ENCODE data around the gene ICAM2. TPM values are rescaled to one million over a fixed set of nuclear protein-coding genes. Genes with fewer than 3 reads are reported as not detected.

Gene ICAM2
- polyA plus RNA-seq, 1 of the 3 experiments (the other 2 are of a cell fraction) = 0.08 TPM

GRCh38 chr17:64040206-64040605 lies 19.8 kb upstream of the ICAM2 start:
- Histone ChIP-seq H3K27ac (ENCODE audit: low read depth in 2 of 2, low read length in 1 of 2) (no peak overlapping the region), H3K79me2 (ENCODE audit: insufficient read depth) (no peaks in the 10 kb centered on the region), H3K4me3 (ENCODE audit: low read depth in 2 of 2, low read length in 1 of 2) (no peak overlapping the region), H3K9me2 (no peaks in the 10 kb centered on the region), H3K4me2 (no peak overlapping the region), H3K9me3 (no peaks in the 10 kb centered on the region), H3K4me1 (ENCODE audit: control insufficient read depth in 1 of 2, insufficient read depth in 2 of 2, low read depth in 1 of 2, low read length in 1 of 2) (no peaks in the 10 kb centered on the region), H3F3A (replicated peaks; ENCODE audit: insufficient read depth) (no peaks in the 10 kb centered on the region), H3K27me3 (ENCODE audit: insufficient read depth) (no peaks in the 10 kb centered on the region), H2AFZ (ENCODE audit: low read depth) (no peak overlapping the region), H3K9ac (no peak overlapping the region), H4K20me1 (ENCODE audit: insufficient read depth) (no peaks in the 10 kb centered on the region), H3K36me3 (replicated peaks in 1 of 2; ENCODE audit: control insufficient read depth in 1 of 2, insufficient read depth in 2 of 2, low read length in 1 of 2) (peaks cover 2 to 28% of the 10 kb centered on the region in 2 experiments)
- WGBS (ENCODE audit: low lambda C conversion rate) = 88% methylated on average over 6 of the region's 6 CpGs
- POLR2A ChIA-PET = no interaction called here
- CTCF ChIA-PET = interaction anchor here (4.1 to 22.7 kb wide), 3 partner anchors 12 to 94 kb away, joined by 20 to 266 read pairs (median 37); no protein-coding TSS in a partner anchor
- TF ChIP-seq SIN3A (IDR thresholded peaks at IDR 0.05; ENCODE audit: borderline replicate concordance, low read depth, low read length) = no peak
- no peak for TF ChIP-seq RFX5 (IDR thresholded peaks at IDR 0.05; ENCODE audit: low read length)
- TF ChIP-seq MEF2A (IDR thresholded peaks at IDR 0.05; ENCODE audit: borderline replicate concordance, low read depth) = no peak
- TF ChIP-seq JUND (IDR thresholded peaks at IDR 0.05) = no peak
- TF ChIP-seq RCOR1 (IDR thresholded peaks at IDR 0.05; ENCODE audit: low read length) = no peak
- TF ChIP-seq GATA2 (CRISPR knock-in tag; IDR thresholded peaks at IDR 0.05) = no peak
- TF ChIP-seq, protein P1, sequence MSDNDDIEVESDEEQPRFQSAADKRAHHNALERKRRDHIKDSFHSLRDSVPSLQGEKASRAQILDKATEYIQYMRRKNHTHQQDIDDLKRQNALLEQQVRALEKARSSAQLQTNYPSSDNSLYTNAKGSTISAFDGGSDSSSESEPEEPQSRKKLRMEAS (IDR thresholded peaks at IDR 0.05; ENCODE audit: low read depth) = no peak
- TF ChIP-seq PBX3 (IDR thresholded peaks at IDR 0.05) = no peak
- TF ChIP-seq EZH2phosphoT487 (IDR thresholded peaks at IDR 0.05; ENCODE audit: borderline replicate concordance, low read depth) = no peak
- no peak for DNase-seq

GRCh38 chr17:64039106-64039400 lies 18.6 kb upstream of the ICAM2 start:
- Histone ChIP-seq H3K79me2 (ENCODE audit: insufficient read depth) (no peaks in the 10 kb centered on the region), H4K20me1 (ENCODE audit: insufficient read depth) (no peaks in the 10 kb centered on the region)
- POLR2A ChIA-PET = no interaction called here

More at GRCh38 chr17:64039106-64039400, 18.6 kb upstream of the ICAM2 start:
- no peak overlapping the region for H3K4me2 ChIP-seq
- no peaks in the 10 kb centered on the region for H3K27me3 ChIP-seq (ENCODE audit: insufficient read depth)
- no peaks in the 10 kb centered on the region for H3F3A ChIP-seq (replicated peaks; ENCODE audit: insufficient read depth)
- 94% methylated on average over 3 of the region's 3 CpGs for WGBS (ENCODE audit: low lambda C conversion rate)
- H3K36me3 ChIP-seq (replicated peaks in 1 of 2; ENCODE audit: control insufficient read depth in 1 of 2, insufficient read depth in 2 of 2, low read length in 1 of 2) = peaks cover 2 to 16% of the 10 kb centered on the region in 2 experiments
- no peak for TF ChIP-seq POLR2AphosphoS5 (IDR thresholded peaks at IDR 0.05; ENCODE audit: low read depth, low read length)
- no peak for TF ChIP-seq TAF1 (IDR thresholded peaks at IDR 0.05; ENCODE audit: borderline replicate concordance, low read depth, low read length)
- TF ChIP-seq RAD21 (IDR thresholded peaks at IDR 0.05; ENCODE audit: low read length) = no peak
- TF ChIP-seq YY1 (IDR thresholded peaks at IDR 0.05; ENCODE audit: low read depth) = no peak
- no peak for TF ChIP-seq FOXJ3 (CRISPR knock-in tag; IDR thresholded peaks at IDR 0.05)
- no peak for TF ChIP-seq NFIC (IDR thresholded peaks at IDR 0.05; ENCODE audit: borderline replicate concordance)
- H3K4me3 ChIP-seq (ENCODE audit: low read depth in 2 of 2, low read length in 1 of 2) = no peak overlapping the region
- CTCF ChIA-PET = interaction anchor here (0.9 to 5.4 kb wide), 6 partner anchors 10 to 120 kb away, joined by 3 to 40 read pairs (median 12); partner anchors contain the start of gene GH1
- H3K9ac ChIP-seq = no peak overlapping the region
- H3K27ac ChIP-seq (ENCODE audit: low read depth in 2 of 2, low read length in 1 of 2) = no peak overlapping the region
- no peak overlapping the region for H2AFZ ChIP-seq (ENCODE audit: low read depth)
- no peaks in the 10 kb centered on the region for H3K9me2 ChIP-seq
- no peaks in the 10 kb centered on the region for H3K9me3 ChIP-seq
- no peak for DNase-seq
- H3K4me1 ChIP-seq (ENCODE audit: control insufficient read depth in 1 of 2, insufficient read depth in 2 of 2, low read depth in 1 of 2, low read length in 1 of 2) = no peaks in the 10 kb centered on the region

All from SK-N-SH (cell line).